ENCODE results near the gene HDGF. TPM values are rescaled to one million over a fixed set of nuclear protein-coding genes. Genes with fewer than 3 reads are reported as not detected.

Gene HDGF
- total RNA-seq, 1 experiment from 2014 or later = 264 TPM

GRCh38 chr1:156725683-156726280, 25.7 kb downstream of the HDGF start:
- DNase-seq (ENCODE audit: low read depth) = peak; percentile 90

- DNase-seq (ENCODE audit: low read depth) = no peak
Observed at GRCh38 chr1:156721535-156721934, 29.9 kb downstream of the HDGF start.

- no peak for DNase-seq (ENCODE audit: low read depth)
Observed at GRCh38 chr1:156721131-156721530, 30.3 kb downstream of the HDGF start.

GRCh38 chr1:156717351-156717750, 34.1 kb downstream of the HDGF start:
- DNase-seq (ENCODE audit: low read depth) = peak; percentile 57

GRCh38 chr1:156714830-156715229, 36.6 kb downstream of the HDGF start:
- DNase-seq (ENCODE audit: low read depth) = no peak

GRCh38 chr1:156712626-156713025, 38.8 kb downstream of the HDGF start:
- DNase-seq (ENCODE audit: low read depth) = peak; percentile 63

- peak; percentile 42 for DNase-seq (ENCODE audit: low read depth)
Observed at GRCh38 chr1:156711011-156711817, 40.3 kb downstream of the HDGF start.

- peak; percentile 85 for DNase-seq (ENCODE audit: low read depth)
Observed at GRCh38 chr1:156709757-156710489, 41.6 kb downstream of the HDGF start.

- DNase-seq (ENCODE audit: low read depth) = no peak
Observed at GRCh38 chr1:156709031-156709430, 42.4 kb downstream of the HDGF start.

- DNase-seq (ENCODE audit: low read depth) = no peak
Observed at GRCh38 chr1:156708218-156708661, 43.2 kb downstream of the HDGF start.

GRCh38 chr1:156707417-156708217, 43.9 kb downstream of the HDGF start:
- no peak for DNase-seq (ENCODE audit: low read depth)

- no peak for DNase-seq (ENCODE audit: low read depth)
Observed at GRCh38 chr1:156706657-156707416, 44.6 kb downstream of the HDGF start.

GRCh38 chr1:156705918-156706656, 45.4 kb downstream of the HDGF start:
- DNase-seq (ENCODE audit: low read depth) = peak; percentile 36

GRCh38 chr1:156705321-156705917, 46.1 kb downstream of the HDGF start, which contains the start of gene CRABP2:
CRABP2 (minus strand) TSS chr1:156705583; CDS start chr1:156705446, 137 bp downstream.
- DNase-seq (ENCODE audit: low read depth) = no peak

- DNase-seq (ENCODE audit: low read depth) = peak; percentile 86
Observed at GRCh38 chr1:156704930-156705320, 46.5 kb downstream of the HDGF start.

GRCh38 chr1:156704166-156704711, 47.2 kb downstream of the HDGF start:
- DNase-seq (ENCODE audit: low read depth) = no peak

GRCh38 chr1:156703741-156704140, 47.7 kb downstream of the HDGF start:
- DNase-seq (ENCODE audit: low read depth) = no peak

GRCh38 chr1:156703336-156703735, 48.1 kb downstream of the HDGF start:
- no peak for DNase-seq (ENCODE audit: low read depth)

- no peak for DNase-seq (ENCODE audit: low read depth)
Observed at GRCh38 chr1:156700736-156701531, 50.5 kb downstream of the HDGF start.

All from M059J (cell line).